ENCODE measurements around the gene ZNRF3.
"Not testable (repeated sequence)": the region's sequence is repeated elsewhere in the genome, so short reads cannot be mapped to it uniquely, and the experiment has no call there.

ZNRF3 gene

DNA sequence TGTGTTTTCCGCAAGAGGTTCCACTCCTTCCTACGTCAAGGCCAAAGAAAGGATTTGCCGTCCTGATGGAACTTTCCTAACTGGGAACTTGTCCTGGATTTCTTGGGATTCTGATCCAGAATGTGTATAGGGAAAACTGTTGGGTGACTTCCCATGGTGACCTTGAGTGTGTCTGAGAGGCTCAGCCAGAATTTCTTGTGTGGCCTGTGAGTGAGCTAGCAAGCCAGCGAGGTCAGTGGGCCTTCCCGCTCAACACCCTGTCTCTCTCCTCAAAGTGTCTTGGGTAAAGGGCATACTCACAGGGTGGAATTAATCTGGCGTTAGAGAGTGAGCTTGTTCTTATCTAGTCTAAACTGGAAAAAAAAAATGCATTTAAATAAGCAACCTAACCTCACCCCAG, 20.4 kb downstream of the ZNRF3 start:
- TF ChIP-seq, protein P1, sequence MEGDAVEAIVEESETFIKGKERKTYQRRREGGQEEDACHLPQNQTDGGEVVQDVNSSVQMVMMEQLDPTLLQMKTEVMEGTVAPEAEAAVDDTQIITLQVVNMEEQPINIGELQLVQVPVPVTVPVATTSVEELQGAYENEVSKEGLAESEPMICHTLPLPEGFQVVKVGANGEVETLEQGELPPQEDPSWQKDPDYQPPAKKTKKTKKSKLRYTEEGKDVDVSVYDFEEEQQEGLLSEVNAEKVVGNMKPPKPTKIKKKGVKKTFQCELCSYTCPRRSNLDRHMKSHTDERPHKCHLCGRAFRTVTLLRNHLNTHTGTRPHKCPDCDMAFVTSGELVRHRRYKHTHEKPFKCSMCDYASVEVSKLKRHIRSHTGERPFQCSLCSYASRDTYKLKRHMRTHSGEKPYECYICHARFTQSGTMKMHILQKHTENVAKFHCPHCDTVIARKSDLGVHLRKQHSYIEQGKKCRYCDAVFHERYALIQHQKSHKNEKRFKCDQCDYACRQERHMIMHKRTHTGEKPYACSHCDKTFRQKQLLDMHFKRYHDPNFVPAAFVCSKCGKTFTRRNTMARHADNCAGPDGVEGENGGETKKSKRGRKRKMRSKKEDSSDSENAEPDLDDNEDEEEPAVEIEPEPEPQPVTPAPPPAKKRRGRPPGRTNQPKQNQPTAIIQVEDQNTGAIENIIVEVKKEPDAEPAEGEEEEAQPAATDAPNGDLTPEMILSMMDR (conservative IDR thresholded peaks at IDR 0.05): no peak
- H3K27ac ChIP-seq: peak overlapping the region; percentile 71

- TF ChIP-seq, protein P1 (conservative IDR thresholded peaks at IDR 0.05): no peak
- peak overlapping the region; percentile 71 for H3K27ac ChIP-seq
Observed at GRCh38 chr22:28904211-28904896, 21.0 kb downstream of the ZNRF3 start.

- TF ChIP-seq, protein P1 (conservative IDR thresholded peaks at IDR 0.05): no peak
- H3K27ac ChIP-seq: peak overlapping the region; percentile 71
Observed at GRCh38 chr22:28905256-28905832, 22.0 kb downstream of the ZNRF3 start.

- H3K27ac ChIP-seq: peak overlapping the region; percentile 71
- TF ChIP-seq, protein P1 (conservative IDR thresholded peaks at IDR 0.05): no peak
Observed at GRCh38 chr22:28906312-28906711, 22.9 kb downstream of the ZNRF3 start.

GRCh38 chr22:28907311-28908008, 24.1 kb downstream of the ZNRF3 start:
- TF ChIP-seq, protein P1 (conservative IDR thresholded peaks at IDR 0.05): no peak
- H3K27ac ChIP-seq: no peak overlapping the region

- H3K27ac ChIP-seq: not testable (repeated sequence)
Observed at GRCh38 chr22:28908810-28909209, 25.4 kb downstream of the ZNRF3 start.

GRCh38 chr22:28909375-28909774, 26.0 kb downstream of the ZNRF3 start:
- no peak overlapping the region for H3K27ac ChIP-seq
- TF ChIP-seq, protein P1 (conservative IDR thresholded peaks at IDR 0.05): no peak
